ENCODE measurements around the gene PIGQ. TPM values are rescaled to one million over a fixed set of nuclear protein-coding genes. Genes with fewer than 3 reads are reported as not detected.

Gene PIGQ
- total and polyA plus RNA-seq, 12 donors: 13.7 to 43.7 (median 20.2) TPM

- WGBS, 2 donors: 96% methylated on average over 43 of the region's 43 CpGs
- Histone ChIP-seq H3K27ac (no peak overlapping the region), H3K36me3 (peaks cover 0 to 24% (median 3%) of the 10 kb centered on the region in 9 donors), H3K9me3 (no peaks in the 10 kb centered on the region), H3K4me1 (peaks cover 0 to 10% (median 0%) of the 10 kb centered on the region in 9 donors), H3K27me3 (no peaks in the 10 kb centered on the region), H3K4me3 (no peak overlapping the region)
- DNase-seq (no peak), ATAC-seq (peak in 1 of 8 donors; percentile 11)
- TF ChIP-seq, protein P1, sequence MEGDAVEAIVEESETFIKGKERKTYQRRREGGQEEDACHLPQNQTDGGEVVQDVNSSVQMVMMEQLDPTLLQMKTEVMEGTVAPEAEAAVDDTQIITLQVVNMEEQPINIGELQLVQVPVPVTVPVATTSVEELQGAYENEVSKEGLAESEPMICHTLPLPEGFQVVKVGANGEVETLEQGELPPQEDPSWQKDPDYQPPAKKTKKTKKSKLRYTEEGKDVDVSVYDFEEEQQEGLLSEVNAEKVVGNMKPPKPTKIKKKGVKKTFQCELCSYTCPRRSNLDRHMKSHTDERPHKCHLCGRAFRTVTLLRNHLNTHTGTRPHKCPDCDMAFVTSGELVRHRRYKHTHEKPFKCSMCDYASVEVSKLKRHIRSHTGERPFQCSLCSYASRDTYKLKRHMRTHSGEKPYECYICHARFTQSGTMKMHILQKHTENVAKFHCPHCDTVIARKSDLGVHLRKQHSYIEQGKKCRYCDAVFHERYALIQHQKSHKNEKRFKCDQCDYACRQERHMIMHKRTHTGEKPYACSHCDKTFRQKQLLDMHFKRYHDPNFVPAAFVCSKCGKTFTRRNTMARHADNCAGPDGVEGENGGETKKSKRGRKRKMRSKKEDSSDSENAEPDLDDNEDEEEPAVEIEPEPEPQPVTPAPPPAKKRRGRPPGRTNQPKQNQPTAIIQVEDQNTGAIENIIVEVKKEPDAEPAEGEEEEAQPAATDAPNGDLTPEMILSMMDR (IDR thresholded peaks at IDR 0.05): no peak
- intact Hi-C loops (cut with DNase I): no loop called here
Observed at GRCh38 chr16:598823-599739, 29.3 kb downstream of the PIGQ start.

- peaks cover 0 to 6% (median 0%) of the 10 kb centered on the region in 11 donors for H3K9me3 ChIP-seq
- intact Hi-C loops (cut with DNase I): no loop called here
- H3K36me3 ChIP-seq: peaks cover 0 to 21% (median 3%) of the 10 kb centered on the region in 9 donors
- H3K27ac ChIP-seq: no peak overlapping the region
- H3K4me1 ChIP-seq: peaks cover 0 to 6% (median 0%) of the 10 kb centered on the region in 9 donors
- H3K27me3 ChIP-seq: no peaks in the 10 kb centered on the region
- ATAC-seq (no peak), DNase-seq (no peak)
- TF ChIP-seq, protein P1 (IDR thresholded peaks at IDR 0.05): peak in 2 of 9 donors; percentile 13 to 15
- no peak overlapping the region for H3K4me3 ChIP-seq
- WGBS, 2 donors: 53 to 57% methylated on average over 7 of the region's 7 CpGs
Observed at GRCh38 chr16:600781-601180, 31.0 kb downstream of the PIGQ start.

GRCh38 chr16:603933-604332 lies 34.2 kb downstream of the PIGQ start:
- Histone ChIP-seq H3K27me3 (no peaks in the 10 kb centered on the region), H3K36me3 (peaks cover 0 to 13% (median 3%) of the 10 kb centered on the region in 9 donors), H3K9me3 (peaks cover 0 to 6% (median 0%) of the 10 kb centered on the region in 11 donors), H3K4me3 (no peak overlapping the region), H3K27ac (no peak overlapping the region), H3K4me1 (no peaks in the 10 kb centered on the region)
- intact Hi-C loops (cut with DNase I): no loop called here
- WGBS, 2 donors: 86 to 88% methylated on average over 5 of the region's 5 CpGs
- TF ChIP-seq, protein P1 (IDR thresholded peaks at IDR 0.05): no peak
- no peak for ATAC-seq
- no peak for DNase-seq

- peaks cover 0 to 6% (median 0%) of the 10 kb centered on the region in 9 donors for H3K4me1 ChIP-seq
- H3K36me3 ChIP-seq: no peaks in the 10 kb centered on the region
- intact Hi-C loops (cut with DNase I): no loop called here
- ATAC-seq (no peak), DNase-seq (no peak)
- no peak overlapping the region for H3K27ac ChIP-seq
- H3K4me3 ChIP-seq: no peak overlapping the region
- TF ChIP-seq, protein P1 (IDR thresholded peaks at IDR 0.05): no peak
- H3K9me3 ChIP-seq: peaks cover 0 to 6% (median 0%) of the 10 kb centered on the region in 11 donors
- H3K27me3 ChIP-seq: no peaks in the 10 kb centered on the region
- 94% methylated on average over 22 of the region's 22 CpGs for WGBS, 2 donors
Observed at GRCh38 chr16:606656-607307, 37.0 kb downstream of the PIGQ start.
